HG03520 (cell line): ENCODE data around the gene USP6NL.

Experiments used
- ATAC-seq: cut with Tn5 transposase; IDR thresholded peaks from one replicate; pipeline ENCODE4 v1.9.1; 2021; ENCODE audit warnings: mild to moderate bottlenecking, moderate library complexity; ENCODE audit not compliant: unreplicated experiment

The USP6NL gene

GRCh38 chr10:11429439-11430052 is 181.9 kb downstream of the USP6NL start:
- ATAC-seq = no peak

GRCh38 chr10:11425676-11426075 is 185.8 kb downstream of the USP6NL start:
- ATAC-seq = no peak

- no peak for ATAC-seq
These were observed 186.2 kb downstream of the USP6NL start for GRCh38 chr10:11425296-11425610.

GRCh38 chr10:11424456-11425295 is 186.8 kb downstream of the USP6NL start:
- ATAC-seq = peak; percentile 68

- ATAC-seq = no peak
These were observed 194.5 kb downstream of the USP6NL start for GRCh38 chr10:11416974-11417373.

- ATAC-seq = no peak
These were observed 196.4 kb downstream of the USP6NL start for GRCh38 chr10:11415095-11415494.

- ATAC-seq = no peak
These were observed 197.0 kb downstream of the USP6NL start for GRCh38 chr10:11414314-11415038.

- ATAC-seq = no peak
These were observed 199.4 kb downstream of the USP6NL start for GRCh38 chr10:11411926-11412545.

- no peak for ATAC-seq
These were observed 202.1 kb downstream of the USP6NL start for GRCh38 chr10:11409357-11409756.

GRCh38 chr10:11407939-11408338 is 203.5 kb downstream of the USP6NL start:
- ATAC-seq = no peak

GRCh38 chr10:11406746-11407145 is 204.7 kb downstream of the USP6NL start:
- ATAC-seq = no peak

GRCh38 chr10:11404901-11405300 is 206.5 kb downstream of the USP6NL start:
- ATAC-seq = no peak
